GM23338 (cell line): Measurements from ENCODE around the gene CDC42BPB. TPM values are rescaled to one million over a fixed set of nuclear protein-coding genes. Genes with fewer than 3 reads are reported as not detected.

ENCODE experiments used
- ATAC-seq: fragments of 200-7000 bp; cut with Tn5 transposase; 3 replicates; pipeline ENCODE4 v1.9.1; 2020
- DNase-seq: peaks from one replicate; pipeline ENCODE4 v3.0.0-alpha.2; 2015; ENCODE audit warnings: low spot score
- H2AFZ ChIP-seq: fragments of 200-600 bp; sonication (generic); 2 replicates; pipeline ENCODE4 v1.8.0; 2016; ENCODE audit warnings: antibody characterized with exemption, mild to moderate bottlenecking, moderate library complexity
- H3F3A ChIP-seq: fragments of 200-600 bp; sonication (generic); replicated peaks from 2 replicates; pipeline ENCODE4 v1.8.0; 2017; ENCODE audit warnings: antibody characterized with exemption, mixed run types, low read depth
- H3K27ac ChIP-seq: fragments of 200-600 bp; sonication (generic); 2 replicates; pipeline ENCODE4 v1.6.1; 2016; ENCODE audit warnings: low read depth
- H3K27me3 ChIP-seq: fragments of 200-600 bp; sonication (generic); 2 replicates; pipeline ENCODE4 v1.8.0; 2016; ENCODE audit warnings: mild to moderate bottlenecking, mixed run types, moderate library complexity; ENCODE audit not compliant: insufficient read depth
- H3K36me3 ChIP-seq: fragments of 200-600 bp; sonication (generic); 2 replicates; pipeline ENCODE4 v1.8.0; 2016; ENCODE audit warnings: mild to moderate bottlenecking; ENCODE audit not compliant: insufficient read depth
- H3K4me1 ChIP-seq: fragments of 200-600 bp; sonication (generic); 2 replicates; pipeline ENCODE4 v1.8.0; 2016; ENCODE audit warnings: mild to moderate bottlenecking, moderate library complexity; ENCODE audit not compliant: insufficient read depth
- H3K4me2 ChIP-seq: fragments of 200-600 bp; sonication (generic); 2 replicates; pipeline ENCODE4 v1.7.1; 2017; ENCODE audit warnings: mixed run types
- H3K4me3 ChIP-seq: fragments of 200-600 bp; sonication (generic); 2 replicates; pipeline ENCODE4 v1.6.1; 2016; ENCODE audit warnings: mixed run types
- H3K79me2 ChIP-seq: fragments of 200-600 bp; sonication (generic); replicated peaks from 2 replicates; pipeline ENCODE4 v1.8.0; 2017; ENCODE audit warnings: mild to moderate bottlenecking; ENCODE audit not compliant: insufficient read depth
- H3K9me2 ChIP-seq: fragments of 200-600 bp; sonication (generic); 2 replicates; pipeline ENCODE4 v1.8.0; 2017; ENCODE audit not compliant: insufficient read depth
- H4K20me1 ChIP-seq: fragments of 200-600 bp; sonication (generic); replicated peaks from 2 replicates; pipeline ENCODE4 v1.8.0; 2017; ENCODE audit warnings: mild to moderate bottlenecking; ENCODE audit not compliant: insufficient read depth
- H3K27ac Mint-ChIP-seq: 2 replicates; pipeline ENCODE4 v1.8.0; 2020; ENCODE audit warnings: inconsistent platforms, mild to moderate bottlenecking, moderate library complexity, mixed read lengths
- H3K27me3 Mint-ChIP-seq: 3 replicates; pipeline ENCODE4 v1.8.0; 2022; ENCODE audit warnings: low read depth, mild to moderate bottlenecking, moderate library complexity, mixed read lengths, inconsistent platforms; ENCODE audit not compliant: insufficient read depth, poor library complexity
- H3K36me3 Mint-ChIP-seq: 3 replicates; pipeline ENCODE4 v1.8.0; 2021; ENCODE audit warnings: low read depth, mild to moderate bottlenecking, inconsistent platforms, moderate library complexity, mixed read lengths
- H3K4me1 Mint-ChIP-seq: 3 replicates; pipeline ENCODE4 v1.8.0; 2020; ENCODE audit warnings: mild to moderate bottlenecking, inconsistent platforms, mixed read lengths
- H3K4me3 Mint-ChIP-seq: 3 replicates; pipeline ENCODE4 v1.8.0; 2021; ENCODE audit warnings: moderate library complexity, mild to moderate bottlenecking, inconsistent platforms, mixed read lengths
- H3K9me3 Mint-ChIP-seq: 3 replicates; pipeline ENCODE4 v1.8.0; 2020; ENCODE audit warnings: moderate library complexity, mild to moderate bottlenecking, inconsistent platforms, mixed read lengths
- CREB1 ChIP-seq: fragments of 250-450 bp; sonication (Bioruptor Pico); IDR thresholded peaks from 2 replicates; pipeline ENCODE4 v1.5.0; 2020; ENCODE audit warnings: low read depth, mild to moderate bottlenecking, moderate library complexity
- CTCF ChIP-seq, 2 experiments: fragments of 200-600 bp in 1 of 2; sonication (generic) in 1 of 2; conservative IDR thresholded peaks; 2 replicates each; pipeline versions ENCODE4 v1.5.1 to v1.6.1; 2016 to 2017; ENCODE audit warnings: antibody characterized with exemption in 2 of 2, low read depth in 2 of 2, mild to moderate bottlenecking in 2 of 2, moderate library complexity in 1 of 2
- EZH2 ChIP-seq: fragments of 200-600 bp; sonication (generic); IDR thresholded peaks from one replicate; pipeline ENCODE4 v1.8.0; 2017; ENCODE audit warnings: antibody characterized with exemption, mild to moderate bottlenecking, low read depth; ENCODE audit not compliant: unreplicated experiment
- EZH2phosphoT487 ChIP-seq: fragments of 200-600 bp; sonication (generic); IDR thresholded peaks from one replicate; pipeline ENCODE4 v1.8.1; 2018; ENCODE audit warnings: antibody characterized with exemption; ENCODE audit not compliant: unreplicated experiment
- JUNB ChIP-seq: IDR thresholded peaks from one replicate; pipeline ENCODE4 v1.6.1; 2016; ENCODE audit warnings: antibody characterized with exemption; ENCODE audit not compliant: unreplicated experiment
- NANOG ChIP-seq: IDR thresholded peaks from 2 replicates; pipeline ENCODE4 v1.6.1; 2016; ENCODE audit warnings: antibody characterized with exemption, borderline replicate concordance
- POLR2AphosphoS5 ChIP-seq: IDR thresholded peaks from 2 replicates; pipeline ENCODE4 v1.6.1; 2016; ENCODE audit warnings: antibody characterized with exemption, low read depth
- STAT1 ChIP-seq: IDR thresholded peaks from one replicate; pipeline ENCODE4 v1.6.1; 2016; ENCODE audit warnings: antibody characterized with exemption; ENCODE audit not compliant: unreplicated experiment
- ZNF114 ChIP-seq: fragments of 250-450 bp; sonication (Bioruptor Pico); IDR thresholded peaks from 2 replicates; pipeline ENCODE4 v1.5.0; 2020; ENCODE audit warnings: mild to moderate bottlenecking, moderate library complexity
- ZNF331 ChIP-seq: fragments of 250-450 bp; sonication (Bioruptor Pico); IDR thresholded peaks from 2 replicates; pipeline ENCODE4 v1.5.0; 2020; ENCODE audit warnings: low read depth, mild to moderate bottlenecking, moderate library complexity
- polyA plus RNA-seq: library from polyadenylated mRNA; unstranded; fragments of >200 nt; fragmentation: Nextera tagmentation; extraction: Ambion mirVana; gene quantifications from 2 replicates; pipeline ENCODE4 v1.2.1, GENCODE V29; 2016
- total RNA-seq: library from RNA; depleted of rRNA; stranded (reverse); fragments of >200 nt; shearing (Covaris generic); gene quantifications from 2 replicates; pipeline ENCODE4 v1.2.3, GENCODE V29; 2014
- TF ChIP-seq, protein P1 (sequence below): IDR thresholded peaks from 2 replicates; pipeline ENCODE4 v1.6.1; 2016; ENCODE audit warnings: antibody characterized with exemption
- TF ChIP-seq, protein P2 (sequence below): IDR thresholded peaks from one replicate; pipeline ENCODE4 v1.6.1; 2018; ENCODE audit warnings: antibody characterized with exemption; ENCODE audit not compliant: unreplicated experiment
- TF ChIP-seq, protein P3 (sequence below): fragments of 250-450 bp; sonication (Bioruptor Pico); IDR thresholded peaks from 2 replicates; pipeline ENCODE4 v1.5.0; 2020; ENCODE audit warnings: mild to moderate bottlenecking, moderate library complexity

The CDC42BPB gene
- total and polyA plus RNA-seq, 2 experiments from 2014 or later, result 12.3 to 127 TPM

GRCh38 chr14:102999227-102999895 lies 58.0 kb downstream of the CDC42BPB start:
- H2AFZ ChIP-seq, result no peak overlapping the region
- H3K4me3 ChIP-seq, result no peak overlapping the region
- no peak overlapping the region for H3K27ac ChIP-seq
- DNase-seq (no peak), ATAC-seq (no peak)
- H3K4me1 ChIP-seq, result no peaks in the 10 kb centered on the region
- Mint-ChIP-seq H3K9me3 (no peaks in the 10 kb centered on the region), H3K27me3 (peaks cover 10% of the 10 kb centered on the region), H3K4me1 (no peaks in the 10 kb centered on the region; the same call in 2 of the 3 replicates), H3K27ac (no peak overlapping the region), H3K4me3 (no peak overlapping the region), H3K36me3 (peaks cover 50% of the 10 kb centered on the region)
- peaks cover 4% of the 10 kb centered on the region; the same call in 1 of the 2 replicates for H4K20me1 ChIP-seq
- H3K9me2 ChIP-seq, result no peaks in the 10 kb centered on the region
- TF ChIP-seq ZNF114 (CRISPR knock-in tag) (no peak), STAT1 (no peak), JUNB (no peak), EZH2 (no peak), EZH2phosphoT487 (no peak), CREB1 (CRISPR knock-in tag) (no peak), NANOG (no peak), CTCF (conservative IDR thresholded peaks at IDR 0.05; ENCODE audit: low read depth in 2 of 2) (no peak), ZNF331 (CRISPR knock-in tag) (no peak), POLR2AphosphoS5 (no peak)
- TF ChIP-seq, protein P1, sequence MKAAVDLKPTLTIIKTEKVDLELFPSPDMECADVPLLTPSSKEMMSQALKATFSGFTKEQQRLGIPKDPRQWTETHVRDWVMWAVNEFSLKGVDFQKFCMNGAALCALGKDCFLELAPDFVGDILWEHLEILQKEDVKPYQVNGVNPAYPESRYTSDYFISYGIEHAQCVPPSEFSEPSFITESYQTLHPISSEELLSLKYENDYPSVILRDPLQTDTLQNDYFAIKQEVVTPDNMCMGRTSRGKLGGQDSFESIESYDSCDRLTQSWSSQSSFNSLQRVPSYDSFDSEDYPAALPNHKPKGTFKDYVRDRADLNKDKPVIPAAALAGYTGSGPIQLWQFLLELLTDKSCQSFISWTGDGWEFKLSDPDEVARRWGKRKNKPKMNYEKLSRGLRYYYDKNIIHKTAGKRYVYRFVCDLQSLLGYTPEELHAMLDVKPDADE, result no peak
- TF ChIP-seq, protein P2, sequence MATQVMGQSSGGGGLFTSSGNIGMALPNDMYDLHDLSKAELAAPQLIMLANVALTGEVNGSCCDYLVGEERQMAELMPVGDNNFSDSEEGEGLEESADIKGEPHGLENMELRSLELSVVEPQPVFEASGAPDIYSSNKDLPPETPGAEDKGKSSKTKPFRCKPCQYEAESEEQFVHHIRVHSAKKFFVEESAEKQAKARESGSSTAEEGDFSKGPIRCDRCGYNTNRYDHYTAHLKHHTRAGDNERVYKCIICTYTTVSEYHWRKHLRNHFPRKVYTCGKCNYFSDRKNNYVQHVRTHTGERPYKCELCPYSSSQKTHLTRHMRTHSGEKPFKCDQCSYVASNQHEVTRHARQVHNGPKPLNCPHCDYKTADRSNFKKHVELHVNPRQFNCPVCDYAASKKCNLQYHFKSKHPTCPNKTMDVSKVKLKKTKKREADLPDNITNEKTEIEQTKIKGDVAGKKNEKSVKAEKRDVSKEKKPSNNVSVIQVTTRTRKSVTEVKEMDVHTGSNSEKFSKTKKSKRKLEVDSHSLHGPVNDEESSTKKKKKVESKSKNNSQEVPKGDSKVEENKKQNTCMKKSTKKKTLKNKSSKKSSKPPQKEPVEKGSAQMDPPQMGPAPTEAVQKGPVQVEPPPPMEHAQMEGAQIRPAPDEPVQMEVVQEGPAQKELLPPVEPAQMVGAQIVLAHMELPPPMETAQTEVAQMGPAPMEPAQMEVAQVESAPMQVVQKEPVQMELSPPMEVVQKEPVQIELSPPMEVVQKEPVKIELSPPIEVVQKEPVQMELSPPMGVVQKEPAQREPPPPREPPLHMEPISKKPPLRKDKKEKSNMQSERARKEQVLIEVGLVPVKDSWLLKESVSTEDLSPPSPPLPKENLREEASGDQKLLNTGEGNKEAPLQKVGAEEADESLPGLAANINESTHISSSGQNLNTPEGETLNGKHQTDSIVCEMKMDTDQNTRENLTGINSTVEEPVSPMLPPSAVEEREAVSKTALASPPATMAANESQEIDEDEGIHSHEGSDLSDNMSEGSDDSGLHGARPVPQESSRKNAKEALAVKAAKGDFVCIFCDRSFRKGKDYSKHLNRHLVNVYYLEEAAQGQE, result no peak
- TF ChIP-seq, protein P3, sequence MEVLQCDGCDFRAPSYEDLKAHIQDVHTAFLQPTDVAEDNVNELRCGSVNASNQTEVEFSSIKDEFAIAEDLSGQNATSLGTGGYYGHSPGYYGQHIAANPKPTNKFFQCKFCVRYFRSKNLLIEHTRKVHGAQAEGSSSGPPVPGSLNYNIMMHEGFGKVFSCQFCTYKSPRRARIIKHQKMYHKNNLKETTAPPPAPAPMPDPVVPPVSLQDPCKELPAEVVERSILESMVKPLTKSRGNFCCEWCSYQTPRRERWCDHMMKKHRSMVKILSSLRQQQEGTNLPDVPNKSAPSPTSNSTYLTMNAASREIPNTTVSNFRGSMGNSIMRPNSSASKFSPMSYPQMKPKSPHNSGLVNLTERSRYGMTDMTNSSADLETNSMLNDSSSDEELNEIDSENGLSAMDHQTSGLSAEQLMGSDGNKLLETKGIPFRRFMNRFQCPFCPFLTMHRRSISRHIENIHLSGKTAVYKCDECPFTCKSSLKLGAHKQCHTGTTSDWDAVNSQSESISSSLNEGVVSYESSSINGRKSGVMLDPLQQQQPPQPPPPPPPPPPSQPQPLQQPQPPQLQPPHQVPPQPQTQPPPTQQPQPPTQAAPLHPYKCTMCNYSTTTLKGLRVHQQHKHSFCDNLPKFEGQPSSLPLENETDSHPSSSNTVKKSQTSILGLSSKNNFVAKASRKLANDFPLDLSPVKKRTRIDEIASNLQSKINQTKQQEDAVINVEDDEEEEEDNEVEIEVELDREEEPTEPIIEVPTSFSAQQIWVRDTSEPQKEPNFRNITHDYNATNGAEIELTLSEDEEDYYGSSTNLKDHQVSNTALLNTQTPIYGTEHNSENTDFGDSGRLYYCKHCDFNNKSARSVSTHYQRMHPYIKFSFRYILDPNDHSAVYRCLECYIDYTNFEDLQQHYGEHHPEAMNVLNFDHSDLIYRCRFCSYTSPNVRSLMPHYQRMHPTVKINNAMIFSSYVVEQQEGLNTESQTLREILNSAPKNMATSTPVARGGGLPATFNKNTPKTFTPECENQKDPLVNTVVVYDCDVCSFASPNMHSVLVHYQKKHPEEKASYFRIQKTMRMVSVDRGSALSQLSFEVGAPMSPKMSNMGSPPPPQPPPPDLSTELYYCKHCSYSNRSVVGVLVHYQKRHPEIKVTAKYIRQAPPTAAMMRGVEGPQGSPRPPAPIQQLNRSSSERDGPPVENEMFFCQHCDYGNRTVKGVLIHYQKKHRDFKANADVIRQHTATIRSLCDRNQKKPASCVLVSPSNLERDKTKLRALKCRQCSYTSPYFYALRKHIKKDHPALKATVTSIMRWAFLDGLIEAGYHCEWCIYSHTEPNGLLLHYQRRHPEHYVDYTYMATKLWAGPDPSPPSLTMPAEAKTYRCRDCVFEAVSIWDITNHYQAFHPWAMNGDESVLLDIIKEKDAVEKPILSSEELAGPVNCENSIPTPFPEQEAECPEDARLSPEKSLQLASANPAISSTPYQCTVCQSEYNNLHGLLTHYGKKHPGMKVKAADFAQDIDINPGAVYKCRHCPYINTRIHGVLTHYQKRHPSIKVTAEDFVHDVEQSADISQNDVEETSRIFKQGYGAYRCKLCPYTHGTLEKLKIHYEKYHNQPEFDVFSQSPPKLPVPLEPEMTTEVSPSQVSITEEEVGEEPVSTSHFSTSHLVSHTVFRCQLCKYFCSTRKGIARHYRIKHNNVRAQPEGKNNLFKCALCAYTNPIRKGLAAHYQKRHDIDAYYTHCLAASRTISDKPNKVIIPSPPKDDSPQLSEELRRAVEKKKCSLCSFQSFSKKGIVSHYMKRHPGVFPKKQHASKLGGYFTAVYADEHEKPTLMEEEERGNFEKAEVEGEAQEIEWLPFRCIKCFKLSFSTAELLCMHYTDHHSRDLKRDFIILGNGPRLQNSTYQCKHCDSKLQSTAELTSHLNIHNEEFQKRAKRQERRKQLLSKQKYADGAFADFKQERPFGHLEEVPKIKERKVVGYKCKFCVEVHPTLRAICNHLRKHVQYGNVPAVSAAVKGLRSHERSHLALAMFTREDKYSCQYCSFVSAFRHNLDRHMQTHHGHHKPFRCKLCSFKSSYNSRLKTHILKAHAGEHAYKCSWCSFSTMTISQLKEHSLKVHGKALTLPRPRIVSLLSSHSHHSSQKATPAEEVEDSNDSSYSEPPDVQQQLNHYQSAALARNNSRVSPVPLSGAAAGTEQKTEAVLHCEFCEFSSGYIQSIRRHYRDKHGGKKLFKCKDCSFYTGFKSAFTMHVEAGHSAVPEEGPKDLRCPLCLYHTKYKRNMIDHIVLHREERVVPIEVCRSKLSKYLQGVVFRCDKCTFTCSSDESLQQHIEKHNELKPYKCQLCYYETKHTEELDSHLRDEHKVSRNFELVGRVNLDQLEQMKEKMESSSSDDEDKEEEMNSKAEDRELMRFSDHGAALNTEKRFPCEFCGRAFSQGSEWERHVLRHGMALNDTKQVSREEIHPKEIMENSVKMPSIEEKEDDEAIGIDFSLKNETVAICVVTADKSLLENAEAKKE (CRISPR knock-in tag), result no peak
- H3K4me2 ChIP-seq, result no peak overlapping the region
- H3F3A ChIP-seq, result no peaks in the 10 kb centered on the region
- no peaks in the 10 kb centered on the region for H3K27me3 ChIP-seq
- peaks cover 8% of the 10 kb centered on the region; the same call in 1 of the 2 replicates for H3K79me2 ChIP-seq
- peaks cover 6% of the 10 kb centered on the region; the same call in 1 of the 2 replicates for H3K36me3 ChIP-seq
